Measurements from ENCODE around the gene MMP24OS. TPM values are rescaled to one million over a fixed set of nuclear protein-coding genes. Genes with fewer than 3 reads are reported as not detected.

The MMP24OS gene
- total RNA-seq, 1 donor from 2014 or later, result 26.2 TPM

DNA sequence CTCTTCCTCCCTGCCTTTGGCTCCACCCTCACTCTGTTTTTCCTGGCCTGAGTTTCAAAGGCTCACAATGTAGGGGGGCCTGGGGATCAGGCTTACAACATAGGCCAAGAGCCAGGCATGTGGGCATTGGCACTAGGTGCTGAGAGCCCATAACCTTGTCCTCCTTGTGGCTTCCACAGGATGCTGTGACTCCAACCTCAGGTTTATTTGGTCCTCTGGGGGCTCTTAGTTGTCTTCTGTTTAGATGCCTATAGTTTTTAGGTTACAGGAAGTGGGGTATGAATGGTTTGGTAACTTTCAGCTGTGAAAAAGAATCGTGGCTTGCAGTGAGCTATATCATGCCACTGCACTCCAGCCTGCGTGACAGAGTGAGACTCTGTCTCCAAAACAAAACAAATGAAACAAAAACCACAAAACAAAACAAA, 25.9 kb downstream of the MMP24OS start:
- H3K27me3 Mint-ChIP-seq, result no peaks in the 10 kb centered on the region
- peaks cover 4% of the 10 kb centered on the region for H3K36me3 Mint-ChIP-seq (ENCODE audit: low read depth)
- peak overlapping the region; percentile 78 for H3K4me3 Mint-ChIP-seq
- H3K9me3 Mint-ChIP-seq, result no peaks in the 10 kb centered on the region
- DNase-seq, result peak; percentile 88
- intact Hi-C loops (cut with micrococcal nuclease), result loop anchor here (2.0 to 5.0 kb wide), 2 partner anchors 25 to 160 kb away; partner anchors contain the start of gene TRPC4AP
- H3K27ac Mint-ChIP-seq, result peak overlapping the region; percentile 98
- H3K4me1 Mint-ChIP-seq, result peaks cover 28% of the 10 kb centered on the region

DNA sequence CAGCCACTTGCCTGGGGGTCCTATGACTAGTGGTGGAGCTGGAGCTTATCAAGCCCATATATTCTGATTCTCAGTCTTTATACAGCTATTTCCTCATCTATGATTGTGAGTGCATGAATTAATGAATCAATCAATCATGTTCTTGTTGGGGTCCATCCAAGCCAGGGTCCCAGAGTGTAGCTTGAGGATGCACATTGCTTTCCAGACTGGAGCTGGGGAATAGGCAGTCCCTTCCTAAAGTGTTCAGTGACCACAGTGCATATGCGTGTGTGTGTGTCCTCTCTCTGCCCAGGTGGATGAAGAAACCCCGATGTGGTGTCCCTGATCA, 26.3 kb downstream of the MMP24OS start:
- H3K4me1 Mint-ChIP-seq, result peaks cover 28% of the 10 kb centered on the region
- H3K27me3 Mint-ChIP-seq, result no peaks in the 10 kb centered on the region
- H3K27ac Mint-ChIP-seq, result peak overlapping the region; percentile 98
- no peaks in the 10 kb centered on the region for H3K9me3 Mint-ChIP-seq
- intact Hi-C loops (cut with micrococcal nuclease), result loop anchor here (5.0 kb wide), 1 partner anchor 159 kb away; the partner anchor contains the start of gene TRPC4AP
- H3K4me3 Mint-ChIP-seq, result peak overlapping the region; percentile 78
- DNase-seq, result no peak
- H3K36me3 Mint-ChIP-seq (ENCODE audit: low read depth), result peaks cover 4% of the 10 kb centered on the region

DNA sequence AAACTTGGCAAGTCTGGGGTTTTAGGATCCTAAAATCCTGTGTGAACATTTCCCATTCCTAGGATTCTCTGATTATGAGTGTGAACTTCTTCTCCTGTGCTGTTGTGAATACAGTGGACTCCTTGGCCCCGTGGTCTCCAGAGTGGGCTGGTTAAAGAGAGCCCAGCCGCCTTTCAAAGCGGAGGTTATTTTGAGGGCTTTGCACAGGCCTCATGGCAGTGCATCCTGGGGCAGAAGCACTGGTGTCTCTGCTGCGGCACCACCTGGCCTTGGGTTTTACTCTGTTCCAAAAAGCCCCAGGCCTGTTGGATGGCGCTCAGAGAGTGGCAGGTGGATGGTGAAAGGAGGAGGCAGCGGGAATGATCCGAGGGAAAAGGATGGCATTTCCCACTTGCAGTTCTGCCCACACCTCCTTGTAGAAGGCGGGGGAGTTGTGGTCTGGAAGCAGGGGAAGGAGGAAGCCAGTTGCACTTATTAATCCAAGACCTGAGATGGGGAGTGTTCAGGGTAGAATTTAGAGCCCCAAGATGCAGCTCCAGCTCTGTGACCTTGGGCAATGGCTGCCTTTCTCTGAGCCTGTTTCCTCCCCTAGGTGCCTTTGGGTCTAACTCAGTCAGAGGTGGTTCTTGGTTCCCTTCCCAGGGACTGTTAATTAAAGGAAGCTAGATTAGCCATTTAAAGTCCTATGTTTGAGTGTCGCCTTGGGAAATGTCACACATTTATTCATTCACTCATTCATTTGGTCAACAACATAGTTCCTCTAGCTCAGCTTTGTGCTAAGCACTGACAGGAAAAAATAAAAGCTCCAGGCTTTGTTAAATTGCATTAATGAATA, 29.1 kb downstream of the MMP24OS start:
- no peaks in the 10 kb centered on the region for H3K9me3 Mint-ChIP-seq
- H3K4me1 Mint-ChIP-seq, result peaks cover 24% of the 10 kb centered on the region
- no peak overlapping the region for H3K27ac Mint-ChIP-seq
- intact Hi-C loops (cut with micrococcal nuclease), result no loop called here
- H3K36me3 Mint-ChIP-seq (ENCODE audit: low read depth), result no peaks in the 10 kb centered on the region
- no peak for DNase-seq
- no peak overlapping the region for H3K4me3 Mint-ChIP-seq
- no peaks in the 10 kb centered on the region for H3K27me3 Mint-ChIP-seq

DNA sequence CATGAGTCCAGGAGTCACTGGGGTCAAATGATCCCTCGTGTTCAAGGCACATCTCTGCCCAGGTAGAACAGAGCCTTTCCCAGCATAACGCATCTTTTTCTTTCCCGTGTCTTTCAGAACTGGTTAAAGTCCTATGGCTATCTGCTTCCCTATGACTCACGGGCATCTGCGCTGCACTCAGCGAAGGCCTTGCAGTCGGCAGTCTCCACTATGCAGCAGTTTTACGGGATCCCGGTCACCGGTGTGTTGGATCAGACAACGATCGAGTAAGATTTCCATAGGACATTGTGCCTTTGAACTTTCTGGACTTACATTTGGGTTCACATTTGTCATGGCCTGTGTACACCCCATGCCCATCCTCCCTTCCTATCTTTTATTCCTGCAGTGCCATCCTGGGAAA, 31.2 kb downstream of the MMP24OS start:
- Mint-ChIP-seq H3K27me3 (no peaks in the 10 kb centered on the region), H3K27ac (no peak overlapping the region), H3K4me1 (peaks cover 12% of the 10 kb centered on the region), H3K36me3 (ENCODE audit: low read depth) (no peaks in the 10 kb centered on the region), H3K9me3 (no peaks in the 10 kb centered on the region), H3K4me3 (no peak overlapping the region)
- intact Hi-C loops (cut with micrococcal nuclease), result no loop called here
- no peak for DNase-seq

DNA sequence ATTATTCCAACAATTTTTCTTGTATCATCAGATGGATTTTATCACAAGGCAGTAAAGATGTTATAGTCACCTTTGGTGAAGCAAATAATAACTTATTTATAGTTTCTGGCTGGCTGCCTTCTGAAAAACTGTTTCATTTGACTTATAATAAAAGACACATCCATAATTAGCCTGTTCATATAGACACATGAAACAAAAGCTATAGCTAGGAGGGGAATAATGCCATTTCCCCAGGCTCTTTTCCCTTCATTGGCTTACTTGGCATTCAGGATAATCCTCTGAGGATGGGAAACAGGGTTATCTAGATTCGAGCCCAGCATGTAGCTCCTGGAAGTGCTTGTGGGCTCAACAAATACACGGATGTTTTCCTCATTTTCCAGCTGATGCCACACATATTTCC, 33.9 kb downstream of the MMP24OS start:
- Mint-ChIP-seq H3K27me3 (no peaks in the 10 kb centered on the region), H3K4me3 (no peak overlapping the region), H3K36me3 (ENCODE audit: low read depth) (no peaks in the 10 kb centered on the region), H3K9me3 (no peaks in the 10 kb centered on the region), H3K4me1 (peaks cover 3% of the 10 kb centered on the region), H3K27ac (no peak overlapping the region)
- DNase-seq, result no peak
- intact Hi-C loops (cut with micrococcal nuclease), result no loop called here

DNA sequence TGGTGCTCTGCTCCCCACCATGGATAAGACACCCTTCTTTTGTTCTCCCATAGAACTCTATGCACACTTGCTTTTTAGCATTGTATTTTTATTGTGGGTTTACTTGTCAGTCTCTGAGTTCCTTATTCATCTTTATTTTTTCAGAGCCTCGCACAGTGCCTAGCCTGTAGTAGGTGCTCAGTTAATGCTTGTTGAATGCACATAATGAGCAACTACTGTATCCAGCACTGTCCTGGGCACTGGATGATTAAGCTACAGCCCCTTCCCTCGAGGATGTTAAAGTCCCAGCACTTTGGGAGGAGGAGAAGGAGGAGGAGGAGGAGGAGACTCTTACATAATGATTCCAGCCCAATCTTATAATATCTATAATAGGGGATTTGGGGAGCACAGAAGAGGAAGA, 34.6 kb downstream of the MMP24OS start:
- intact Hi-C loops (cut with micrococcal nuclease), result no loop called here
- no peaks in the 10 kb centered on the region for H3K9me3 Mint-ChIP-seq
- H3K27ac Mint-ChIP-seq, result no peak overlapping the region
- DNase-seq, result no peak
- no peaks in the 10 kb centered on the region for H3K27me3 Mint-ChIP-seq
- no peaks in the 10 kb centered on the region for H3K36me3 Mint-ChIP-seq (ENCODE audit: low read depth)
- no peak overlapping the region for H3K4me3 Mint-ChIP-seq
- peaks cover 6% of the 10 kb centered on the region for H3K4me1 Mint-ChIP-seq

DNA sequence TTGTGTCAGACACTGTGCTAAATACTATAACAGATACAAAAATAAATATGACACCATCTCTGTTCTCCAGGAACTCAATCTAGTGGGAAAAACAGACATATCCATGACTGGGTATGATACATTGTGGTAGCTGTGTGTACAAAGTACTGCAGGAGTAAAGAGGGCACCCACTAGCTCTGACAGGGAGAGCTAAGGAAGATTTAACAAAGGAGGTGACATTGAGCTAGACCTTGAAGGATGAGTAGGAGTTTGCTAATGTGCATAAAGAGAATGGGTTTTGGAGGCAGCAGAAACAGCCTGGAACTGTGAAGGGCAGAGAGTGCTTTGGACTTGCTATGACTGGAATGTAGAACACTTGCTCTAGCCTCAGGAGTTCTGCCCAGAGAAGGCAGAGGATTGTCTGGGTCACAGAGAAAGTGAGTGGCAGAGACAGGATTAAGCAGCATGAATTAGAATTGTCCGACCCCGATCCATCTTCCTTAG, 37.1 kb downstream of the MMP24OS start:
- H3K27ac Mint-ChIP-seq, result no peak overlapping the region
- no peaks in the 10 kb centered on the region for H3K9me3 Mint-ChIP-seq
- intact Hi-C loops (cut with micrococcal nuclease), result no loop called here
- DNase-seq, result no peak
- no peaks in the 10 kb centered on the region for H3K27me3 Mint-ChIP-seq
- no peaks in the 10 kb centered on the region for H3K36me3 Mint-ChIP-seq (ENCODE audit: low read depth)
- H3K4me1 Mint-ChIP-seq, result peaks cover 3% of the 10 kb centered on the region
- H3K4me3 Mint-ChIP-seq, result no peak overlapping the region

DNA sequence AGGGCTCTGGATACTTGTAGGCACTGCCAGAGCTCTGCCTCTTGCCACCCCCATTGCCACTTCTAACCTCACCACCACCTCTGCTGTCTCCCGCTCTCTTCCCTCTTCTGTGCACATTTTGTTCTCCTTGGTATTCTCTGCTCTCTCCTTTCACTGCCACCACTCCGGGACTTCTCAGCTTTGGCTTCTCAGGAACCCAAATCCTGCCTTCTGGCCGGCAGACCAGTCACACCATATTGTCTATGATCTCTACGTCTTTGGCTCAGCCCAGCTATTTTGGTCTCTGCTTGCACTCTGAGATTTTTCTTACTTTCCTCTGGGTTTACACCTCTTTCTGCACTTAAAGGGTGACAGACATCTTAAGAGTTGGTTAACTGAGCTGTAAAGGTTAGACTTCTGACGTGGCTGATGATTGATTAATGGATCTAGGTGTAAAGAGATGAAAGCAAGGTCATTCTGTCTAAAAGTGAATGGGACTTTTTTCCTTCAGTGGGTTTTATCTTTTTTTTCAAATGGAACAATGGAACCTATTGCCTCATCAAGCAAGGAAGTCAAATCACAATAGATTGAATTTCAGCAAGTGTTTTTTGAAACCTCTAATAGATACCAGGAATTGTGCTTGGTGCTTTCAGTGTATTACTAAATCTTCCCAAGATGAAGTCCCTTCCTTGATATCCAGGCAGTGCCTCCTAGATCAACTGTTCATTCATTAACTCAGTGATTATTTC, 37.7 kb downstream of the MMP24OS start:
- intact Hi-C loops (cut with micrococcal nuclease), result no loop called here
- H3K9me3 Mint-ChIP-seq, result no peaks in the 10 kb centered on the region
- no peaks in the 10 kb centered on the region for H3K27me3 Mint-ChIP-seq
- DNase-seq, result no peak
- no peaks in the 10 kb centered on the region for H3K36me3 Mint-ChIP-seq (ENCODE audit: low read depth)
- H3K4me1 Mint-ChIP-seq, result peaks cover 3% of the 10 kb centered on the region
- H3K27ac Mint-ChIP-seq, result no peak overlapping the region
- H3K4me3 Mint-ChIP-seq, result no peak overlapping the region

DNA sequence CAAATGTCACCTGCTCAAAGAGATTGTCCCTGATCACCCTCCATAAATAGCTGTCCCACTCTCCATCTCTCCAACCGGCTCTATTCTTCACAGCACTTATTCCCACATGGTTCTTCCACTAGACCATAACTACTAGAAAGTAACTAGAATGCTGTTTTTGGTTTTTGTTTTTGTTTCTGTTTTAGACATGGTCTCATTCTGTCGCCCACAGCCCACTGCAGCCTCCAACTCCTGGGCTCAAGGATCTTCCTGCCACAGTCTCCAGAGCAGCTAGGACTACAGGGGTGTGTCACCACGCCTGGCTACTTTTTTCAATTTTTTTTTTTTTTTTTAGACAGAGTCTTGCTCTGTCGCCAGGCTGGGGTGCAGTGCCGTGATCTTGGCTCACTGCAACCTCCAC, 39.2 kb downstream of the MMP24OS start:
- H3K27ac Mint-ChIP-seq, result no peak overlapping the region
- no peak overlapping the region for H3K4me3 Mint-ChIP-seq
- peaks cover 3% of the 10 kb centered on the region for H3K4me1 Mint-ChIP-seq
- H3K36me3 Mint-ChIP-seq (ENCODE audit: low read depth), result no peaks in the 10 kb centered on the region
- DNase-seq, result no peak
- intact Hi-C loops (cut with micrococcal nuclease), result no loop called here
- no peaks in the 10 kb centered on the region for H3K9me3 Mint-ChIP-seq
- H3K27me3 Mint-ChIP-seq, result no peaks in the 10 kb centered on the region

DNA sequence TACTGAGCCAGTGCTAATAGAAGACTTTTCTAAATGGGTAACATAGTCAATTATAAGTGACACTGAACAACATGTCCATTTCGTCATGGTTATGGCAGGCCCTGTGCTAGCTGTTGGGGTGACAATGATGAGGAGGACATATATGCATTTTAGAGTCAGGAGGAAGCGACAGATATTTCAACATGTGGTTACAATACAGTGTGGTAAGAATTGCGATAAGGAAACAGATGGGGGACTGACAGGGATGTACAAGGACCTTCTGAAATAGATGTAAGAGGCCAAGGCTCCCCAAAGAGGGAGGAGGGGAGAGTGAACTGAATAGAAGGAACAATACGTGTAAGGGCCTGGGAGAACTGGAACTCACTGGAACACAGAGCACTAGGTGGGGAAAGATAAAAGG, 39.8 kb downstream of the MMP24OS start:
- H3K4me3 Mint-ChIP-seq, result no peak overlapping the region
- H3K27me3 Mint-ChIP-seq, result no peaks in the 10 kb centered on the region
- H3K4me1 Mint-ChIP-seq, result peaks cover 3% of the 10 kb centered on the region
- no peak for DNase-seq
- H3K27ac Mint-ChIP-seq, result no peak overlapping the region
- no peaks in the 10 kb centered on the region for H3K36me3 Mint-ChIP-seq (ENCODE audit: low read depth)
- intact Hi-C loops (cut with micrococcal nuclease), result no loop called here
- no peaks in the 10 kb centered on the region for H3K9me3 Mint-ChIP-seq

DNA sequence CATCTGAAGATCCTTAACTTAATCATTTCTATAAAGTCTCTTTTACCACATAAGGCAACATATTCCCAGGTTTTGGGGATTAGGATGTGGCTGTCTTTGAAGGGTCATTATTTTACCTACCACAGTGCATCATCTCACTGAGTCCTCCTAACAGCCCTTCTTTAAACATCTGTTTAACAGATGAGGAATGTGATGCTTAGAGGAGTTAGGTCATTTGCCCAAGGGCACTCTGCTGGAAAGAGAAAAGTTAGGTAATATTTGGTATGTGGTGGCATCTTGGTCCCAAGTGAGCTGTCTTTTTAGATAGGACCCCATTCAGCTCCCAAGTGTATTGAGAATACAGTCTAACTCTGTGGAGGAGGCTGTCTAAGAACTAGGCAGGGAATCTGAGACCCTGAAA, 40.4 kb downstream of the MMP24OS start:
- Mint-ChIP-seq H3K36me3 (ENCODE audit: low read depth) (no peaks in the 10 kb centered on the region), H3K4me3 (no peak overlapping the region), H3K9me3 (no peaks in the 10 kb centered on the region), H3K27ac (no peak overlapping the region), H3K27me3 (no peaks in the 10 kb centered on the region), H3K4me1 (peaks cover 3% of the 10 kb centered on the region)
- DNase-seq, result no peak
- intact Hi-C loops (cut with micrococcal nuclease), result no loop called here

DNA sequence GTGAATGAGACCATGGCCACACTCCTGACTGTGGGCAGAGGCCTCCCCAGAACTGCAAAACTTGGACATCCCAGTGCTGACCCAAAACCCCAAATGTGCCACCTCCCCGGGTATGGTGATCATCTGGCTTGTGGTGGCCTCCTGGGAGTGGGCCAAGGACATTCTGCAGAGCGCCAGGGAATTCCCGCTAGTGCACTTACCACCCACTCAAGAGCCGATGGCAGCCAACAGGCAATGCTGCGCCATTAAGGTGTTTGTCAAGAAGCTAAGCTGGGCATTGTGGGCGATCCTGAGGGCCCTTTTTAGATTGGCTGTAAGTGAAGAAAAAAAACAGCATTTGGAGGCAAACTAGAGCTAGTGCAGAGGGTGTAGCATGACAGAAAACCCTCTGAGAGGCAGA, 42.0 kb downstream of the MMP24OS start:
- intact Hi-C loops (cut with micrococcal nuclease), result no loop called here
- H3K9me3 Mint-ChIP-seq, result no peaks in the 10 kb centered on the region
- H3K4me3 Mint-ChIP-seq, result no peak overlapping the region
- H3K4me1 Mint-ChIP-seq, result peaks cover 3% of the 10 kb centered on the region
- H3K36me3 Mint-ChIP-seq (ENCODE audit: low read depth), result no peaks in the 10 kb centered on the region
- DNase-seq, result no peak
- H3K27ac Mint-ChIP-seq, result no peak overlapping the region
- no peaks in the 10 kb centered on the region for H3K27me3 Mint-ChIP-seq

DNA sequence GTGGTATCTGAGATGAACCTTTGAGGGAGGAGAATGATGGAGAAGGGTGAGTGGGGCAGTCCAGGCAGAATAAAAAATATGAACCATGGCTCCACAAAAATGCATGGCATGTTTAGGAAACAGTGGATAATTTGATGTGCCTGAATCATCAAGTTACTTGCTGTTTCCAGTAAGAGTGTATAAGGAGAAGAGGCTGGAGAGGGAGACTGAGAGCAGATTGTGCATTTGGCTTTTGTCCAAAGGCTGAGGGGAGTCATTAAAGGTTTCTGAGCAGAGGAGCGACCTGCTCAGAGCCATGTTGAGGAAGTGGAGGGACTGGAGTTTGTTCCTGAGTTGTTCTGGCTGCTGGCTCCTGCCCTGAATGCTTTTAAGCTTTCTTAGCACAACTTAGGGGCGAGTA, 45.3 kb downstream of the MMP24OS start:
- Mint-ChIP-seq H3K4me1 (no peaks in the 10 kb centered on the region), H3K27ac (no peak overlapping the region), H3K36me3 (ENCODE audit: low read depth) (no peaks in the 10 kb centered on the region), H3K27me3 (peaks cover 22% of the 10 kb centered on the region), H3K4me3 (no peak overlapping the region), H3K9me3 (no peaks in the 10 kb centered on the region)
- no peak for DNase-seq
- intact Hi-C loops (cut with micrococcal nuclease), result no loop called here

DNA sequence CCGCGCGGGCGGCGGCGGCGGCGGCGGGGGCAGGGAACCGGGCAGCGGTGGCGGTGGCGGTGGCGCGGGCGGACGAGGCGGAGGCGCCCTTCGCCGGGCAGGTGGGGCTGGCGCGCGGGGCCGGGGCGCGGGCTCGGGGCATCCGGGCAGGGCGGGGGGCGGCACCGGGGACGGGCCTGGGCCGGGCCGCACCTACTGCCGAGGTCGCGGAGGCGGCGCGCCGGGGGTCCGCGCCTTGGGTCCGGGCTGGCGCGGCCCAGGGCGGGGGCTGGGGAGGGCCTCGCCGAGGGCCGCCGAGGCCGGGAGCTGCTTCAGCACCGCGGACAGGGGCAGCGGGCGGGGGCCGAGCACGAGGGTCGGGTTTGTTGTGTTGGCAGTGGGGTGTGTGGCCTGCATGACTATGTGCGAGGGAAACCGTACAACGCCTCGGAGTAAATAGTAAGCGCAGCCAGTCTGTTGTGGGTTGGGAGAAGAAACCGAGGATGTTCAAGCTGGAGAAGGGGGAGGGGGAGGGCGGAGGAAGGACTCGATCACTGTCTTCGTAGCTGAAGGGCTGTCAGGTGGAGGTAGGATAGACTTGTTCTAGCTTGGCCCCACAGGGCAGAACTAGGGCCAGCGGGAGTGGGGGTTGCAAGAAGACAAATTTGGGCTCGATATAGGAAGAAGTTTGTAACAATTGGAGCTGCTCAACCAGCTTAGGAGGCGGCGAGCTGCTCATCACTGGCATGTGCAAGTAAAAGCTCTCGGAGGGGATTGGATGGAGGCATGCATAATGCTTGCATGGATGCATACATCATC, 50.8 kb downstream of the MMP24OS start:
- peaks cover 11% of the 10 kb centered on the region for H3K36me3 Mint-ChIP-seq (ENCODE audit: low read depth)
- H3K4me3 Mint-ChIP-seq, result peak overlapping the region; percentile 69
- intact Hi-C loops (cut with micrococcal nuclease), result no loop called here
- H3K27me3 Mint-ChIP-seq, result peaks cover 47% of the 10 kb centered on the region
- H3K9me3 Mint-ChIP-seq, result no peaks in the 10 kb centered on the region
- peaks cover 11% of the 10 kb centered on the region for H3K4me1 Mint-ChIP-seq
- DNase-seq, result peak; percentile 88
- no peak overlapping the region for H3K27ac Mint-ChIP-seq

All from activated CD4-positive, alpha-beta T cell treated with anti-CD3 and anti-CD28 coated beads, Interleukin-2, amount 10 ng/mL, durations not matched to agents 24 days and 14 days (primary cell).